Erythroblast (primary cell): Measurements from ENCODE around the gene RNASE7.

ENCODE experiments used
- GATA1 ChIP-seq: IDR thresholded peaks from 2 replicates; pipeline ENCODE4 v1.6.1; 2011; ENCODE audit warnings: low read depth, mild to moderate bottlenecking, control low read depth, low read length, moderate library complexity
- POLR2A ChIP-seq: IDR thresholded peaks from 2 replicates; pipeline ENCODE4 v1.6.1; 2011; ENCODE audit warnings: mild to moderate bottlenecking, low read length

- TF ChIP-seq POLR2A (no peak), GATA1 (no peak)
Observed at GRCh38 chr14:21072031-21072473, 29.9 kb downstream of the RNASE7 start.
